SK-N-SH (cell line): ENCODE measurements around the gene SLC26A11. TPM values are rescaled to one million over a fixed set of nuclear protein-coding genes. Genes with fewer than 3 reads are reported as not detected.

Source experiments
- CTCF ChIA-PET: fragments of 300-600, 350-600 bp; formaldehyde crosslinking; extraction: SDS; loops from one replicate; lab custom pipeline; 2021; lab: Yijun Ruan, JAX
- POLR2A ChIA-PET: fragments of 350-600 bp; sonication (Branson Sonifier 250); formaldehyde crosslinking; extraction: SDS; loops from one replicate; lab custom pipeline; 2020; ENCODE audit warnings: antibody characterized with exemption, inconsistent platforms; lab: Yijun Ruan, JAX
- DNase-seq: peaks from one replicate; pipeline ENCODE4 v3.0.0; 2012
- H2AFZ ChIP-seq: fragments of 200-600 bp; sonication (generic); 2 replicates; pipeline ENCODE4 v1.8.1; 2016; ENCODE audit warnings: antibody characterized with exemption, mild to moderate bottlenecking, low read depth
- H3F3A ChIP-seq: fragments of 200-600 bp; sonication (generic); replicated peaks from 2 replicates; pipeline ENCODE3; 2016; ENCODE audit warnings: antibody characterized with exemption, mild to moderate bottlenecking; ENCODE audit not compliant: insufficient read depth
- H3K27ac ChIP-seq, 2 experiments: fragments of 200-500 bp in 1 of 2; fragments of 200-600 bp in 1 of 2; sonication (Bioruptor generic) in 1 of 2; sonication (generic), shearing (Covaris generic) in 1 of 2; 2 replicates each; pipeline versions ENCODE4 v1.5.1 to v1.6.1; 2014 to 2016; ENCODE audit warnings: low read depth in 2 of 2, inconsistent platforms in 1 of 2, low read length in 1 of 2, mild to moderate bottlenecking in 1 of 2, mixed read lengths in 1 of 2
- H3K27me3 ChIP-seq: fragments of 200-600 bp; sonication (generic), shearing (Covaris generic); 2 replicates; pipeline ENCODE4 v1.6.1; 2016; ENCODE audit warnings: mixed run types; ENCODE audit not compliant: insufficient read depth
- H3K36me3 ChIP-seq, 2 experiments: fragments of 200-500 bp in 1 of 2; fragments of 200-600 bp in 1 of 2; sonication (Bioruptor generic) in 1 of 2; sonication (generic) in 1 of 2; replicated peaks in 1 of 2; 2 replicates each; pipeline versions ENCODE3 to v1.5.1; 2014 to 2016; ENCODE audit warnings: low read length in 1 of 2, mild to moderate bottlenecking in 1 of 2; ENCODE audit not compliant: insufficient read depth in 2 of 2, control insufficient read depth in 1 of 2
- H3K4me1 ChIP-seq, 2 experiments: fragments of 200-500 bp in 1 of 2; fragments of 200-600 bp in 1 of 2; sonication (Bioruptor generic) in 1 of 2; sonication (generic), shearing (Covaris generic) in 1 of 2; 2 replicates each; pipeline versions ENCODE4 v1.5.1 to v1.6.1; 2014 to 2016; ENCODE audit warnings: low read depth in 1 of 2, low read length in 1 of 2, mixed run types in 1 of 2; ENCODE audit not compliant: insufficient read depth in 2 of 2, control insufficient read depth in 1 of 2
- H3K4me2 ChIP-seq: fragments of 200-600 bp; sonication (generic), shearing (Covaris generic); 2 replicates; pipeline ENCODE4 v1.6.1; 2017; ENCODE audit warnings: mixed run types
- H3K4me3 ChIP-seq, 2 experiments: fragments of 200-500 bp in 1 of 2; fragments of 200-600 bp in 1 of 2; sonication (Bioruptor generic) in 1 of 2; sonication (generic), shearing (Covaris generic) in 1 of 2; 2 replicates each; pipeline versions ENCODE4 v1.5.1 to v1.8.1; 2014 to 2016; ENCODE audit warnings: low read depth in 2 of 2, inconsistent platforms in 1 of 2, low read length in 1 of 2, mild to moderate bottlenecking in 1 of 2, mixed read lengths in 1 of 2, moderate library complexity in 1 of 2
- H3K79me2 ChIP-seq: fragments of 200-600 bp; sonication (generic); 2 replicates; pipeline ENCODE4 v1.8.1; 2017; ENCODE audit warnings: mild to moderate bottlenecking; ENCODE audit not compliant: insufficient read depth
- H3K9ac ChIP-seq: fragments of 200-600 bp; sonication (generic); 2 replicates; pipeline ENCODE4 v1.6.1; 2017; ENCODE audit warnings: mixed run types
- H3K9me2 ChIP-seq: fragments of 200-600 bp; sonication (generic); 2 replicates; pipeline ENCODE4 v1.6.1; 2017; ENCODE audit warnings: mixed run types
- H3K9me3 ChIP-seq: fragments of 200-600 bp; sonication (generic); 2 replicates; pipeline ENCODE4 v1.6.1; 2017; ENCODE audit warnings: mixed run types, mild to moderate bottlenecking, moderate library complexity
- H4K20me1 ChIP-seq: fragments of 200-600 bp; sonication (generic); 2 replicates; pipeline ENCODE4 v1.6.1; 2017; ENCODE audit warnings: mild to moderate bottlenecking, mixed run types; ENCODE audit not compliant: insufficient read depth
- EP300 ChIP-seq, 2 experiments: IDR thresholded peaks; 2 replicates each; pipeline versions ENCODE4 v1.4.0 to v1.6.1; 2012; ENCODE audit warnings: borderline replicate concordance in 1 of 2, low read depth in 1 of 2, low read length in 1 of 2
- FOSL2 ChIP-seq: IDR thresholded peaks from 2 replicates; pipeline ENCODE4 v1.4.0; 2012; ENCODE audit warnings: low read depth, mild to moderate bottlenecking, moderate library complexity, borderline replicate concordance
- FOXM1 ChIP-seq: IDR thresholded peaks from 2 replicates; pipeline ENCODE4 v1.4.0; 2012; ENCODE audit warnings: low read depth, mild to moderate bottlenecking
- JUND ChIP-seq: IDR thresholded peaks from 2 replicates; pipeline ENCODE4 v1.4.0; 2012
- MXI1 ChIP-seq: IDR thresholded peaks from 2 replicates; pipeline ENCODE4 v1.6.1; 2012; ENCODE audit warnings: mild to moderate bottlenecking, low read depth, low read length, improper control_type of control experiment
- NFIC ChIP-seq: IDR thresholded peaks from 2 replicates; pipeline ENCODE4 v1.4.0; 2012; ENCODE audit warnings: borderline replicate concordance
- RCOR1 ChIP-seq: fragments of 150-350 bp; IDR thresholded peaks from 2 replicates; pipeline ENCODE4 v1.6.1; 2017; ENCODE audit warnings: antibody characterized with exemption, low read length
- RXRA ChIP-seq: IDR thresholded peaks from 2 replicates; pipeline ENCODE4 v1.4.0; 2012; ENCODE audit warnings: low read depth, mild to moderate bottlenecking, borderline replicate concordance
- SMC3 ChIP-seq: IDR thresholded peaks from 2 replicates; pipeline ENCODE4 v1.6.1; 2012; ENCODE audit warnings: low read depth, low read length, improper control_type of control experiment
- TCF12 ChIP-seq: IDR thresholded peaks from 2 replicates; pipeline ENCODE4 v1.4.0; 2012
- TEAD4 ChIP-seq: IDR thresholded peaks from 2 replicates; pipeline ENCODE4 v1.4.0; 2012; ENCODE audit warnings: mild to moderate bottlenecking, borderline replicate concordance; ENCODE audit not compliant: insufficient read depth
- USF1 ChIP-seq: IDR thresholded peaks from 2 replicates; pipeline ENCODE4 v1.4.0; 2012; ENCODE audit warnings: low read depth, borderline replicate concordance
- WGBS: methylation state at CpG from one replicate; pipeline ENCODE4 v1.1.6; 2017; ENCODE audit warnings: low lambda C conversion rate; 5-methylcytosine and 5-hydroxymethylcytosine counted together
- polyA plus RNA-seq, 3 experiments: library from polyadenylated mRNA; depleted of rRNA; stranded (reverse); fragments of >200 nt; gene quantifications; 2 replicates each; pipeline ENCODE4 v1.2.3, GENCODE V29; 2012
- TF ChIP-seq, protein P1 (sequence below): fragments of 150-350 bp; IDR thresholded peaks from 2 replicates; pipeline ENCODE4 v1.6.1; 2016; ENCODE audit warnings: mild to moderate bottlenecking, low read depth, low read length
- TF ChIP-seq, protein P2 (sequence below): fragments of 150-350 bp; IDR thresholded peaks from 2 replicates; pipeline ENCODE4 v1.6.1; 2017; ENCODE audit warnings: antibody characterized with exemption, low read length, low read depth, borderline replicate concordance

The SLC26A11 gene
- polyA plus RNA-seq, 1 of the 3 experiments (the other 2 are of a cell fraction): 35.9 TPM

DNA sequence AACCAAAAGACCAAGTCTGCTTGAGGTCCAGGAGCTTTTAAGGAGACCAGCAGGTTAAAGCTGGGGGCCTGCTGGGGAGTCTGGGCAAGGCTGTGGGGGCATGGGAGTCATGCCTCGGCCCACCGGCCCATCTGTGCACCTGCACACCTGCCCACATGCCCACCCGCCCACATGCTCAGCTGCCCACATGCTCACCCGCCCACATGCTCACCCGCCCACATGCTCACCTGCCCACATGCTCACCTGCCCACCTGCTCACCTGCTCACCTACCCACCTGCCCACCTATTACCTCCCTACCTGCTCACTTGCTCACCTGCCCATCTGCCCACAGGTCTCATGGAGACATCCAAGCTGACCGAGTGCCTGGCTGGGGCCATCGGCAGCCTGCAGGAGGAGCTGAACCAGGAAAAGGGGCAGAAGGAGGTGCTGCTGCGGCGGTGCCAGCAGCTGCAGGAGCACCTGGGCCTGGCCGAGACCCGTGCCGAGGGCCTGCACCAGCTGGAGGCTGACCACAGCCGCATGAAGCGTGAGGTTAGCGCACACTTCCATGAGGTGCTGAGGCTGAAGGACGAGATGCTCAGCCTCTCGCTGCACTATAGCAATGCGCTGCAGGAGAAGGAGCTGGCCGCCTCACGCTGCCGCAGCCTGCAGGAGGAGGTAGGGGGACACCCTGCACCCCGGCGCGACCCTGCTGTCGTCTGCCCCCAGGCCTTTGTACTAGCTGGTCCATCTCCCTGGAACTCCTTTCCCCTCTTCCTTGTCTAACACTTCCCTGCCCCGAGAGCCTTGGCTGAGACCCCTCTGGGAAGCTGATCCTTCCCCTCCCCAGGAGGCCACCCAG is 36.4 kb upstream of the SLC26A11 start:
- Histone ChIP-seq H3K9me3 (no peaks in the 10 kb centered on the region), H3K9me2 (no peaks in the 10 kb centered on the region), H4K20me1 (no peaks in the 10 kb centered on the region), H3K4me1 (no peaks in the 10 kb centered on the region; a peak in 1 of 4 replicates), H3K4me3 (no peak overlapping the region), H2AFZ (no peak overlapping the region), H3K27ac (no peak overlapping the region), H3K79me2 (no peaks in the 10 kb centered on the region), H3K4me2 (no peak overlapping the region), H3K9ac (no peak overlapping the region), H3K36me3 (no peaks in the 10 kb centered on the region), H3K27me3 (no peaks in the 10 kb centered on the region), H3F3A (no peaks in the 10 kb centered on the region)
- TF ChIP-seq TCF12: no peak
- TF ChIP-seq NFIC: no peak
- ChIA-PET POLR2A (no interaction called here), CTCF (interaction anchor here (0.7 to 1.4 kb wide), 4 partner anchors 8 to 243 kb away, joined by 3 to 5 read pairs (median 4); no protein-coding TSS in a partner anchor)
- 77% methylated on average over 22 of the region's 26 CpGs for WGBS
- DNase-seq: no peak

- H3F3A ChIP-seq: no peaks in the 10 kb centered on the region
- no peak overlapping the region for H3K4me2 ChIP-seq
- H2AFZ ChIP-seq: no peak overlapping the region
- no peaks in the 10 kb centered on the region for H3K9me3 ChIP-seq
- H3K9ac ChIP-seq: no peak overlapping the region
- H3K9me2 ChIP-seq: no peaks in the 10 kb centered on the region
- H3K4me3 ChIP-seq: no peak overlapping the region
- H3K36me3 ChIP-seq: no peaks in the 10 kb centered on the region
- H3K27ac ChIP-seq: no peak overlapping the region
- no peak for DNase-seq
- 60% methylated on average over 1 of the region's 10 CpGs for WGBS
- H3K27me3 ChIP-seq: no peaks in the 10 kb centered on the region
- H3K79me2 ChIP-seq: no peaks in the 10 kb centered on the region
- H3K4me1 ChIP-seq: no peaks in the 10 kb centered on the region; a peak in 1 of 4 replicates
- no peaks in the 10 kb centered on the region for H4K20me1 ChIP-seq
- ChIA-PET CTCF (interaction anchor here (0.7 to 1.4 kb wide), 2 partner anchors 10 to 243 kb away, joined by 3 to 5 read pairs; no protein-coding TSS in a partner anchor), POLR2A (no interaction called here)
- TF ChIP-seq TEAD4 (no peak), TCF12 (no peak), RXRA (no peak), MXI1 (no peak), RCOR1 (no peak), FOXM1 (no peak), SMC3 (no peak), FOSL2 (no peak), JUND (no peak), USF1 (no peak), EP300 (IDR thresholded peaks at IDR 0.05; ENCODE audit: borderline replicate concordance in 1 of 2, low read depth in 1 of 2, low read length in 1 of 2) (no peak), NFIC (no peak)
- TF ChIP-seq, protein P1, sequence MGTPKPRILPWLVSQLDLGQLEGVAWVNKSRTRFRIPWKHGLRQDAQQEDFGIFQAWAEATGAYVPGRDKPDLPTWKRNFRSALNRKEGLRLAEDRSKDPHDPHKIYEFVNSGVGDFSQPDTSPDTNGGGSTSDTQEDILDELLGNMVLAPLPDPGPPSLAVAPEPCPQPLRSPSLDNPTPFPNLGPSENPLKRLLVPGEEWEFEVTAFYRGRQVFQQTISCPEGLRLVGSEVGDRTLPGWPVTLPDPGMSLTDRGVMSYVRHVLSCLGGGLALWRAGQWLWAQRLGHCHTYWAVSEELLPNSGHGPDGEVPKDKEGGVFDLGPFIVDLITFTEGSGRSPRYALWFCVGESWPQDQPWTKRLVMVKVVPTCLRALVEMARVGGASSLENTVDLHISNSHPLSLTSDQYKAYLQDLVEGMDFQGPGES: no peak
- TF ChIP-seq, protein P2, sequence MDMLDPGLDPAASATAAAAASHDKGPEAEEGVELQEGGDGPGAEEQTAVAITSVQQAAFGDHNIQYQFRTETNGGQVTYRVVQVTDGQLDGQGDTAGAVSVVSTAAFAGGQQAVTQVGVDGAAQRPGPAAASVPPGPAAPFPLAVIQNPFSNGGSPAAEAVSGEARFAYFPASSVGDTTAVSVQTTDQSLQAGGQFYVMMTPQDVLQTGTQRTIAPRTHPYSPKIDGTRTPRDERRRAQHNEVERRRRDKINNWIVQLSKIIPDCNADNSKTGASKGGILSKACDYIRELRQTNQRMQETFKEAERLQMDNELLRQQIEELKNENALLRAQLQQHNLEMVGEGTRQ: no peak
Observed at GRCh38 chr17:80184423-80184714, 35.9 kb upstream of the SLC26A11 start.
